Adrenal gland (tissue), 12 donors: Measurements from ENCODE around the gene PIK3IP1. TPM values are rescaled to one million over a fixed set of nuclear protein-coding genes. Genes with fewer than 3 reads are reported as not detected.

Experiments
- DNase-seq, 7 donors: peaks; one replicate each; pipeline ENCODE4 v3.0.0-alpha.2; 2019 to 2020
- H3K27ac ChIP-seq, 5 donors: fragments of 200-600 bp; sonication (generic) in 4 of 5; 1 replicate in 3 of 5; 2 replicates in 2 of 5; pipeline versions ENCODE4 v1.5.1 to v1.8.0; 2016 to 2020; ENCODE audit warnings: mild to moderate bottlenecking in 1 of 5
- H3K27me3 ChIP-seq: fragments of 200-600 bp; 2 replicates; pipeline ENCODE4 v1.8.0; 2021
- H3K36me3 ChIP-seq, 2 donors: fragments of 200-600 bp; replicated peaks in 1 of 2; 1 replicate in 1 of 2; 2 replicates in 1 of 2; pipeline versions ENCODE4 v1.5.1 to v1.8.0; 2018 to 2022
- H3K4me1 ChIP-seq, 2 donors: fragments of 200-600 bp; replicated peaks in 1 of 2; 1 replicate in 1 of 2; 2 replicates in 1 of 2; pipeline versions ENCODE4 v1.5.1 to v1.8.0; 2018 to 2021
- H3K4me3 ChIP-seq, 4 donors: fragments of 200-600 bp; sonication (generic) in 3 of 4; one replicate each; pipeline ENCODE4 v1.5.1; 2016 to 2018
- H3K9me3 ChIP-seq, 3 donors: fragments of 200-600 bp; sonication (generic) in 1 of 3; replicated peaks in 1 of 3; 1 replicate in 2 of 3; 2 replicates in 1 of 3; pipeline versions ENCODE4 v1.5.1 to v1.8.0; 2016 to 2021
- POLR2A ChIP-seq, 2 donors: fragments of 450-650 bp; IDR thresholded peaks; one replicate each; pipeline ENCODE4 v1.6.1; 2017; ENCODE audit warnings: antibody characterized with exemption in 2 of 2, mild to moderate bottlenecking in 2 of 2, moderate library complexity in 1 of 2
- WGBS, 4 donors: extraction: QIAGEN DNeasy Blood & Tissue Kit in 2 of 4; methylation state at CpG; one replicate each; pipeline versions ENCODE4 v1.1.5 to v1.1.7; 2013 to 2017; 5-methylcytosine and 5-hydroxymethylcytosine counted together
- intact Hi-C, 2 donors: fragments of 100-400 bp; cut with DNase I; formaldehyde crosslinking; loops; one replicate each; pipeline versions ENCODE4 v1.14.1 to v1.15.0; 2022 to 2023
- polyA plus RNA-seq, 3 donors: library from polyadenylated mRNA; stranded (reverse); fragments of 200-250 nt in 2 of 3; fragments of 350-450 nt in 1 of 3; fragmentation: Illumina TruSeq in 1 of 3; extraction: RNeasy Lipid Tissue Mini Kit (QIAGEN cat#74804) in 1 of 3; gene quantifications; one replicate each; pipeline ENCODE4 v1.2.3, GENCODE V29; 2013 to 2014
- total RNA-seq, 9 donors: library from RNA; depleted of rRNA in 4 of 9; stranded (reverse); fragments of >200 nt in 4 of 9; fragments of 120-200 nt in 1 of 9; fragmentation: NEBNext Ultra II Directional in 1 of 9; extraction: Animal tissue kit (Norgen Biotek cat#: 25700) in 1 of 9; gene quantifications; one replicate each; pipeline versions ENCODE4 v1.1.0 to v1.2.4, GENCODE V29; 2013 to 2023
- TF ChIP-seq, protein P1 (sequence below), 6 experiments: fragments of 450-650 bp in 4 of 6; fragments of 200-600 bp in 2 of 6; sonication (generic) in 1 of 6; IDR thresholded peaks; 1 replicate in 5 of 6; 2 replicates in 1 of 6; pipeline versions ENCODE4 v1.5.1 to v1.8.0; 2016 to 2021; ENCODE audit warnings: antibody characterized with exemption in 6 of 6, mild to moderate bottlenecking in 2 of 6, moderate library complexity in 1 of 6
- donor health status: healthy with polysubstance abuse.
- donor health status: Bipolar disorder and iron deficiency.
- donor health status: DM: yes; HTN: yes; CAD: no.
- donor health status: DM: no; HTN: no; CAD: no.
- donor health status: DM: no; HTN: no; CAD: no.
- donor health status: DM: yes; HTN: yes; CAD: no.

Gene PIK3IP1
- total and polyA plus RNA-seq, 12 donors: 12.1 to 161 (median 69.7) TPM

DNA sequence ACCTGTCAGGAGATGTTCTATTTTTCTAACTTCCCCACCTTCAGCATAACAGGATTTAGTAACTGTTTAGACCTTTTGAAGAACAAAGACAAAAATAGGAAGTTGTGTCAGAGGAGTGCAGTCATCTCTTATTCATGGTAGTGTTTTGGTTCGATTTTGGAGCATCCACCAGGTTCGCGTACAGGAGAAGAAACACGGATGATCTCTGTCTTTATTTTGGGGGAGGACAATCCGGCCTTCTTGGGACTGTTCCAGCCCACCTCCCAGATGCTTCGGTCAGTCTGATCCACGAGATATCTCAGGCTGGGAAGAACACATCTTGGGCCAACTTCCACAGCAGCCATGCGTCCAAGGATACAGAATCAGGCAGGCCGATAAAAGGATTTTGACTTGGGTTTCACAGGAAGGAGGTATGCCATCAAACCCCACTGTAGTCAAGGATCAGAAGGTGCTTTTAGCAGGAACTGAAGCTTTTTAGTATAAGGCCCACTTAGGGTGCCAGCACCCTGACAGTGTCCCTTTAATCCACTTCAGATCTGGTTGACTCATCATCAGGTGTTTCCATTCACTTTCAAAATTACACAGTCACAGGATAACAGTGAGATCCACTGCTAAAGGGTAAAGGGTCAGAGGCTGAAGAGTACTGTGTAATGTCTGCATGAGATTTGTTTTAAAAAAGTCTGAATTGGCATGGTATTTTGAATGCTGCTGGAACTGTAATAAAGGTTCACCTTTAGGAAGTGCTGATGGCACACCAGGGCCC is 37.3 kb upstream of the PIK3IP1 start:
- no peak for TF ChIP-seq POLR2A (IDR thresholded peaks at IDR 0.05)
- TF ChIP-seq, protein P1, sequence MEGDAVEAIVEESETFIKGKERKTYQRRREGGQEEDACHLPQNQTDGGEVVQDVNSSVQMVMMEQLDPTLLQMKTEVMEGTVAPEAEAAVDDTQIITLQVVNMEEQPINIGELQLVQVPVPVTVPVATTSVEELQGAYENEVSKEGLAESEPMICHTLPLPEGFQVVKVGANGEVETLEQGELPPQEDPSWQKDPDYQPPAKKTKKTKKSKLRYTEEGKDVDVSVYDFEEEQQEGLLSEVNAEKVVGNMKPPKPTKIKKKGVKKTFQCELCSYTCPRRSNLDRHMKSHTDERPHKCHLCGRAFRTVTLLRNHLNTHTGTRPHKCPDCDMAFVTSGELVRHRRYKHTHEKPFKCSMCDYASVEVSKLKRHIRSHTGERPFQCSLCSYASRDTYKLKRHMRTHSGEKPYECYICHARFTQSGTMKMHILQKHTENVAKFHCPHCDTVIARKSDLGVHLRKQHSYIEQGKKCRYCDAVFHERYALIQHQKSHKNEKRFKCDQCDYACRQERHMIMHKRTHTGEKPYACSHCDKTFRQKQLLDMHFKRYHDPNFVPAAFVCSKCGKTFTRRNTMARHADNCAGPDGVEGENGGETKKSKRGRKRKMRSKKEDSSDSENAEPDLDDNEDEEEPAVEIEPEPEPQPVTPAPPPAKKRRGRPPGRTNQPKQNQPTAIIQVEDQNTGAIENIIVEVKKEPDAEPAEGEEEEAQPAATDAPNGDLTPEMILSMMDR (IDR thresholded peaks at IDR 0.05): no peak
- Histone ChIP-seq H3K4me1 (no peaks in the 10 kb centered on the region), H3K27me3 (no peaks in the 10 kb centered on the region), H3K27ac (no peak overlapping the region), H3K36me3 (peaks cover 0 to 68% of the 10 kb centered on the region in 2 donors), H3K9me3 (no peaks in the 10 kb centered on the region), H3K4me3 (no peak overlapping the region)
- 72 to 89% (median 88%) methylated on average over 9 of the region's 9 CpGs for whole genome bisulfite sequencing, 4 donors
- DNase-seq: no peak
- intact Hi-C loops: loop anchor here in 1 of 2 donors (10.0 kb wide), 1 partner anchor 55 kb away; no protein-coding TSS in a partner anchor

DNA sequence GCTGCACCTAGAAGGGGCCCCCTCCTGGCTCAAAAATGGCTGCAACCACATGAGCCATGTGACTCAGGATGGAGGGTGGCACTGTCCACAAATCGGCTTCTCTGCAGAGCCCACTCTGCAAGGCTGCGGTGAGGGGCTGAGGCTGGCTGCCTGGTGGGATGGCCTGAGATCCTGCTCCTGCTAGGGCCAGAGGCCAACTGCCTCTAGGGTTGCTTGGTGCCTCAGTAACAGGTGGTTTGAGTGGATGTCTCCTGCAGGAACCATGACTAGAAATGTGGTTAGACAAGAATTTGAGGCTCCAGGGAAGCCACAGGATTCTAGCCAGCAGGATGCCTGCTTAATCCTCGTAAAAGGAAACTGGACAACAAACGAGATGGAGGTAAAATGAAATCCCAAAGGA is 36.7 kb upstream of the PIK3IP1 start:
- no peak overlapping the region for H3K4me3 ChIP-seq
- TF ChIP-seq, protein P1 (IDR thresholded peaks at IDR 0.05): no peak
- TF ChIP-seq POLR2A (IDR thresholded peaks at IDR 0.05): no peak
- intact Hi-C loops: no loop called here
- WGBS, 4 donors: 81 to 95% (median 90%) methylated on average over 3 to 4 of the region's 4 CpGs
- DNase-seq: no peak
- no peak overlapping the region for H3K27ac ChIP-seq
- H3K4me1 ChIP-seq: no peaks in the 10 kb centered on the region
- H3K27me3 ChIP-seq: no peaks in the 10 kb centered on the region
- H3K36me3 ChIP-seq: peaks cover 0 to 62% of the 10 kb centered on the region in 2 donors
- no peaks in the 10 kb centered on the region for H3K9me3 ChIP-seq

DNA sequence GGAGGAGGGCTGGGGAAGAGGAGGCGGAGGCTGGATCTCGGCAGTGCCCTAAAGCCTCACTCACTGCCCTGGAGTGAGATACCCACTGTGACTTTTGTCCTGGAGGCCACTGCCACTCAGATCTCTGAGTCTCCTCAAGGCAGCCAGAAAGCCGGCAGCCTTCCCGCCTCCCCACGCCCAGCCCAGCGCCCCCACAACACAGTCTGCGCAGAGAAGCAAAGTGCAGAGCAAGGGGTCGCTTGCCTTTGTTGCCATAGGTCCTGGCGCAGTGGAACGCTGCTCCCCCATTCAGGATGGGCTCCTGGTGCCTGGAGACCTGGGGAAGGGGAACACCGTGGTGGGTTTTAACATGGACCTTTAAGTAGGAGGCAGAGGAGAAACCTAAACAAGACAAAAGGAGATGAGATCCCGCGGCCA is 36.3 kb upstream of the PIK3IP1 start:
- intact Hi-C loops: no loop called here
- no peak overlapping the region for H3K27ac ChIP-seq
- 88 to 92% (median 89%) methylated on average over 10 to 13 of the region's 13 CpGs for WGBS, 4 donors
- no peaks in the 10 kb centered on the region for H3K9me3 ChIP-seq
- H3K4me1 ChIP-seq: no peaks in the 10 kb centered on the region
- TF ChIP-seq, protein P1 (IDR thresholded peaks at IDR 0.05): no peak
- no peak for TF ChIP-seq POLR2A (IDR thresholded peaks at IDR 0.05)
- peaks cover 0 to 58% of the 10 kb centered on the region in 2 donors for H3K36me3 ChIP-seq
- H3K27me3 ChIP-seq: no peaks in the 10 kb centered on the region
- no peak overlapping the region for H3K4me3 ChIP-seq
- DNase-seq: no peak

DNA sequence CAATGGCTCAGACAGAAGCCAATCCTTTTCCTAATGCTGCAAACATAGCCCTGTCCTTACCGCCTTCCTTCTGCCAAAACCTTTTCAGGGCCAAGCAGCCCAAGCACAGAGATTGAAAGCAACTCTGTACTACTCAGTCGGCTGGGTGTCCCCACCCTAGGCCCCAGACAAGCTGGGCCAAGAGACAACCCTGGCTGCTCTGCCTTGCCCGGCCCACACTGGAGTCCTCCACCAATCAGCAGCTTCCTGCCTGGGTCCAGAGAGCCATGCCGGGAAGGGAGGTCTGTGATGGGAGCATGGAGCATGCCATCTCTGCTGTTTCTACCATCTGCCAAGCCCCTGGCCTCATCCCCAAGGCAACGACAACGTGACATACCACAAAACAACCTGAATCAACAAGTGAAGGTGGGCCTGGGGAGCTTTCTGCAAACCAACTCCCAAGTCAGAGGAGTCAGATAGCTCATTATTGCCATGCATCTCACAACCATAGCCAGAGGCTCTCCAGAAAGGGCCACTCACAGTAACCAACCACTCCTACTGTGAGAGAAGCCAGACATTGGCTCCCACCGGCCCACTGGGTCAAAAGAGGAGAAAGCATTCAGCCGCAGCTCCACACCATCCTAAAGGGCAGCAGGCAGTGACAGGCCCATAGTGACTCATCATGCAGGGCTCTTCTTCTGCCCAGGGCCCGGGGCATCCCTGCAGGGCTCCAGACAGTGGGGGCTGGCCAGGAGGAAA is 35.7 kb upstream of the PIK3IP1 start:
- intact Hi-C loops: no loop called here
- WGBS, 4 donors: 81 to 89% (median 84%) methylated on average over 5 to 9 of the region's 9 CpGs
- no peaks in the 10 kb centered on the region for H3K27me3 ChIP-seq
- TF ChIP-seq, protein P1 (IDR thresholded peaks at IDR 0.05): no peak
- TF ChIP-seq POLR2A (IDR thresholded peaks at IDR 0.05): no peak
- H3K27ac ChIP-seq: no peak overlapping the region
- no peaks in the 10 kb centered on the region for H3K4me1 ChIP-seq
- H3K36me3 ChIP-seq: peaks cover 0 to 57% of the 10 kb centered on the region in 2 donors
- no peak for DNase-seq
- H3K4me3 ChIP-seq: no peak overlapping the region
- no peaks in the 10 kb centered on the region for H3K9me3 ChIP-seq
